Measurements from ENCODE around the gene GRID1.

- TF ChIP-seq POLR2A (IDR thresholded peaks at IDR 0.05; ENCODE audit: low read length) (no peak), GATA1 (IDR thresholded peaks at IDR 0.05; ENCODE audit: low read depth, low read length) (no peak)
Observed at GRCh38 chr10:86415583-86415982, 49.0 kb upstream of the GRID1 start.

All from erythroblast (primary cell).